RWPE1 (cell line): ENCODE measurements around the gene PDE4C.

Experiments used
- CTCF ChIA-PET: fragments of 350-600 bp; sonication (Branson Sonifier 250); formaldehyde crosslinking; extraction: SDS; loops from one replicate; lab custom pipeline; 2021; lab: Yijun Ruan, JAX
- POLR2A ChIA-PET: fragments of 400-600 bp; formaldehyde crosslinking; extraction: SDS; loops from one replicate; lab custom pipeline; 2020; ENCODE audit warnings: antibody characterized with exemption; ENCODE audit not compliant: low non-redundant PET; lab: Yijun Ruan, JAX
- DNase-seq: peaks from one replicate; pipeline ENCODE4 v3.0.0; 2012; ENCODE audit warnings: low spot score
- H3K27ac ChIP-seq: fragments of 450-650 bp; 2 replicates; pipeline ENCODE4 v1.5.1; 2017
- TF ChIP-seq, protein P1 (sequence below): fragments of 450-650 bp; conservative IDR thresholded peaks from 2 replicates; pipeline ENCODE4 v1.5.1; 2017; ENCODE audit warnings: low read depth, mild to moderate bottlenecking

Gene PDE4C

DNA sequence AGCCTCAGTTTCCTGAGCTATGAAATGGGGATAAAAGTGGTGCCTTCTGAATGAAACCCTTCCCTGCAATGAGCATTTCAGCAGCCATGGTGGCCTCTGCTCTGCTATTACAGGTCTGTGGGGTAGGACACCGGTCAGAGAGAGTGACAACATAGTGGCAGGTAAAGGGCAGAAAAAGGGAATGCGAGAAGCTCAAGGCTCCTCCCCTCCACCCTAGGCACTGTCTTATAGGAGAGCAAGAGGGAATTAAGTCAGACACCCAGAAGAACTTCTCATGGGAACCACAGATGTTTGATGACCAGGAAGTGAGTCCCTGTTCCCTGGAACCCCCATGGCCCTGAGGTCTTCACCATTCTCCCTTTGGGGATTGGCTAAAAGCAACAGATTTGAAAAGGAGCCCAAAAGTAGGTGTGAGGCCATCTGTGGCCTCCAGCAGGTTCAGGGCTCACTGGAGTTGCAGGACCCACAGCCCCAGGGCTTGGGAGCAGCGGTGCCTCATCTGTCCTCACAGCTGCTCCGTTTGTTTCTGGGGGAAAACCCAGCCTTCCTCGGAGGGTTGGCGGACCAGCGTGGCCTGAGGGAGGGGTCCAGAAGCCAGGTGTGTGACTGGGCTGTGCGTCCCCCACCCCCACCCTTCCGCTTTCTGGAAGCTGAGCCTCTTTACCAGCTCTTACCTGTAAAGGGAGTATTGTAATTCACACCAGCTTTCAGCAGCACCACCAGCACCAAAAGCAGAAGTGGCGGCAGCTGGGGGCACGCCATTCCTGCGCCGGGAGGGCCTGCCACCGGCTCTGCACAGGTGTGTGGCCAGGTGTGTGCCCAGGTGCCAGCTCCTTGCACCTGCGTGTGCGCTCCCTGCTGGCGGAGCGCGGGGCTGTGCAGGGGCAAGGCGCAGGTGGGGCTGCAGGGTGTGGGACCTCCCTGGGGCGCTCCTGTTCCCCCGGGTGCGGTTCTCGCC is 28.6 kb upstream of the PDE4C start:
- POLR2A ChIA-PET = interaction anchor here (0.6 kb wide), 1 partner anchor 1468 kb away, joined by 8 read pairs; no protein-coding TSS in a partner anchor
- DNase-seq = no peak
- no peak overlapping the region for H3K27ac ChIP-seq
- CTCF ChIA-PET = interaction anchor here (0.6 to 1.1 kb wide), 8 partner anchors 22 to 159 kb away, joined by 3 to 4 read pairs (median 3); no protein-coding TSS in a partner anchor
- TF ChIP-seq, protein P1, sequence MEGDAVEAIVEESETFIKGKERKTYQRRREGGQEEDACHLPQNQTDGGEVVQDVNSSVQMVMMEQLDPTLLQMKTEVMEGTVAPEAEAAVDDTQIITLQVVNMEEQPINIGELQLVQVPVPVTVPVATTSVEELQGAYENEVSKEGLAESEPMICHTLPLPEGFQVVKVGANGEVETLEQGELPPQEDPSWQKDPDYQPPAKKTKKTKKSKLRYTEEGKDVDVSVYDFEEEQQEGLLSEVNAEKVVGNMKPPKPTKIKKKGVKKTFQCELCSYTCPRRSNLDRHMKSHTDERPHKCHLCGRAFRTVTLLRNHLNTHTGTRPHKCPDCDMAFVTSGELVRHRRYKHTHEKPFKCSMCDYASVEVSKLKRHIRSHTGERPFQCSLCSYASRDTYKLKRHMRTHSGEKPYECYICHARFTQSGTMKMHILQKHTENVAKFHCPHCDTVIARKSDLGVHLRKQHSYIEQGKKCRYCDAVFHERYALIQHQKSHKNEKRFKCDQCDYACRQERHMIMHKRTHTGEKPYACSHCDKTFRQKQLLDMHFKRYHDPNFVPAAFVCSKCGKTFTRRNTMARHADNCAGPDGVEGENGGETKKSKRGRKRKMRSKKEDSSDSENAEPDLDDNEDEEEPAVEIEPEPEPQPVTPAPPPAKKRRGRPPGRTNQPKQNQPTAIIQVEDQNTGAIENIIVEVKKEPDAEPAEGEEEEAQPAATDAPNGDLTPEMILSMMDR = peak; percentile 14; the same call in 1 of the 2 replicates

DNA sequence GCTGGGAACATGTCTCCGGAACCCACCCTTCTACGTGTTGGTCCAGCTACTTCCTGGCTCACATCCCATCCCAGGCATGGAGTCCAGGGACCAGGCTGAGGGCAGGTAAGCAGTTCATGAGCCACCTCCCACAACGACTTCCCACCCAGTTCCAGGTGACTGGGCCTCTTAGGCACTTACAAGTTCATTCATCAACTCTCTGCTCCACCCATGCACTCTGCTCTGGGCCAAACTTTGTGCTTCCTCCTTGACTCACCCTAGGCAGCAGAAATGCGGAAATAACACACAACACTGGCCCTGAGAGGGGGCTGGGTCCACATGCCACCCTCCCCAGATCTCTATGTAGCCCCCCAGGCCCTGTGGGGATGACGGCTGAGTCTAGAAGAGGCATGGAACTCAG is 27.5 kb upstream of the PDE4C start:
- ChIA-PET POLR2A (no interaction called here), CTCF (interaction anchor here (0.7 to 2.8 kb wide), 6 partner anchors 10 to 161 kb away, joined by 3 to 16 read pairs (median 4); partner anchors contain the start of gene RAB3A)
- TF ChIP-seq, protein P1 = no peak

DNA sequence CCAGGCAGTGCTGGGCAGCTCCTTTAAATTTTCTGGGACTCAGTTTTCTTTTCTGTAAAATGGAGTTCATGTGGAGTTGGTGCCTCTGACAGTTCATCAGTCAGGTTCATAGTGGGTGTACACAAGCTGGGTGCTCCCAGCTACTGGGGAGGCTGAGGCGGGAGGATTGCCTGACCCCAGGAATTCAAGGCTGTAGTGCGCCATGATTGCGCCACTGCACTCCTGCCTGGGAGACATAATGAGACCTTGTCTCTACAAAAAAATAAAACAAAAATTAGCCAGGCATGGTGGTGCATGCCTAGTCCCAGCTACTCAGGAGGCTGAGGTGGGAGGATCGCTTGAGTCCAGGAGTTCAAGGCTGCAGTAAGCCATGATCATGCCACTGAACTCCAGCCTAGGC is 26.9 kb upstream of the PDE4C start:
- TF ChIP-seq, protein P1 = no peak
- DNase-seq = no peak
- H3K27ac ChIP-seq = no peak overlapping the region
- ChIA-PET POLR2A (interaction anchor here (0.9 kb wide), 1 partner anchor 70 kb away, joined by 4 read pairs; the partner anchor contains the start of gene LSM4), CTCF (interaction anchor here (0.6 to 2.8 kb wide), 11 partner anchors 8 to 307 kb away, joined by 3 to 21 read pairs (median 11); partner anchors contain the start of gene RAB3A)

More for the DNA sequence above, 27.5 kb upstream of the PDE4C start:
- no peak overlapping the region; the same call in 1 of the 2 replicates for H3K27ac ChIP-seq
- peak; percentile 48 for DNase-seq

DNA sequence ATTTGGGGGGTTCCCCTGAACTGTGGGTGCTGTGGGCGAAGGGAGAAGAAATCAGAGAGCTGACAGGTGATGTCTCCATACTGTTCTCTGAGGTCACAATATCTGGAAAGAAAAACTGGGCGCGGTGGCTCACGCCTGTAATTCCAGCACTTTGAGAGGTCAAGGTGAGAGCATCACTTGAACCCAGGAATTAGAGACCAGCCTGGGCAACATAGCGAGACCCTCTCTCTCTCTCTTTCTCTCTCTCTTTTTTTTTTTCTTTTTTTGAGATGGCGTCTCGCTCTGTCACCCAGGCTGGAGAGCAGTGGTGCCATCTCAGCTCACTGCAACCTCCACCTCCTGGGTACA is 26.1 kb upstream of the PDE4C start:
- POLR2A ChIA-PET = interaction anchor here (0.9 kb wide), 1 partner anchor 71 kb away, joined by 4 read pairs; the partner anchor contains the start of gene LSM4
- CTCF ChIA-PET = interaction anchor here (0.6 to 2.8 kb wide), 25 partner anchors 8 to 306 kb away, joined by 3 to 21 read pairs (median 6); partner anchors contain the start of gene RAB3A
- DNase-seq = no peak
- TF ChIP-seq, protein P1 = no peak
- H3K27ac ChIP-seq = no peak overlapping the region

DNA sequence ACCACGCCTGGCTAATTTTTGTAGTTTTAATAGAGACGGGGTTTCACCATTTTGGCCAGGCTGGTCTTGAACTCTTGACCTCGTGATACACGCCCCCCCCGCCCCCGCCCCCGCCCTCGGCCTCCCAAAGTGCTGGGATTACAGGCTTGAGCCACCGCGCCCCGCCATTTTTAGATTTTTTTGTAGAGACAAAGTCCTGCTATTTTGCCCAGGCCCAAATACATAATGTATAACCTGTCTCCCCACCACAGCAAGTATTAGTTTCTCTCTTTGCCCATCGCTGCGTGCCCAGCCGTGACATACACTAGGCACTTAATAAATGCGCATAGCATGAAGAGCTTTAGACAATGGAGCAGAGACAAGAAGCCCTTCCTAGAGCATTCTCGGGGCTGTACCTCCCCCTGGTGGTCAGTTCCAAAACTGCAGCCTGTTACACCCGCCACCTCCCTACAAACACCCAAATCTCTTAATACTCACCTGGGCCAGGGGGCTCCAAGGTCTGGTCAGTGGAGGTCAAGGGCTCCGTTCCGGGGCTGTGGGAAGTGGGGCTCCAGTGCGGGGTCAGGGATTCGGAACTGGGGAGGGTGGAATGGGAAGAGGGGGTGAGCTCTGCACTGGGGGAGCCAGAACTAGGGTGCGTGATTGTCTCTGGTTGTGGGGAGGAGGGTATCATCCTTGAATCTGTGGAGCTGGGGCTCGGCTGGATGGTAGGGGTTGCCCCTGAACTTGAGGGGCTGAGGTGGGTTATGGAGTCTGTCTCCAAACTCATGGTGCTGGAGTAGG is 25.5 kb upstream of the PDE4C start:
- POLR2A ChIA-PET = interaction anchor here (0.9 kb wide), 1 partner anchor 71 kb away, joined by 4 read pairs; the partner anchor contains the start of gene LSM4
- DNase-seq = peak; percentile 84
- CTCF ChIA-PET = interaction anchor here (0.5 to 2.8 kb wide), 33 partner anchors 9 to 200 kb away, joined by 3 to 21 read pairs (median 5); partner anchors contain the start of gene RAB3A
- TF ChIP-seq, protein P1 = peak; percentile 94
- H3K27ac ChIP-seq = no peak overlapping the region
